ENCODE results near the gene AKAP5. TPM values are rescaled to one million over a fixed set of nuclear protein-coding genes. Genes with fewer than 3 reads are reported as not detected.

The AKAP5 gene, protein sequence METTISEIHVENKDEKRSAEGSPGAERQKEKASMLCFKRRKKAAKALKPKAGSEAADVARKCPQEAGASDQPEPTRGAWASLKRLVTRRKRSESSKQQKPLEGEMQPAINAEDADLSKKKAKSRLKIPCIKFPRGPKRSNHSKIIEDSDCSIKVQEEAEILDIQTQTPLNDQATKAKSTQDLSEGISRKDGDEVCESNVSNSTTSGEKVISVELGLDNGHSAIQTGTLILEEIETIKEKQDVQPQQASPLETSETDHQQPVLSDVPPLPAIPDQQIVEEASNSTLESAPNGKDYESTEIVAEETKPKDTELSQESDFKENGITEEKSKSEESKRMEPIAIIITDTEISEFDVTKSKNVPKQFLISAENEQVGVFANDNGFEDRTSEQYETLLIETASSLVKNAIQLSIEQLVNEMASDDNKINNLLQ
- total RNA-seq (7.8 and 9.4 TPM in 2 replicates), polyA plus RNA-seq (0.60 and 1.4 TPM in 2 replicates)

DNA sequence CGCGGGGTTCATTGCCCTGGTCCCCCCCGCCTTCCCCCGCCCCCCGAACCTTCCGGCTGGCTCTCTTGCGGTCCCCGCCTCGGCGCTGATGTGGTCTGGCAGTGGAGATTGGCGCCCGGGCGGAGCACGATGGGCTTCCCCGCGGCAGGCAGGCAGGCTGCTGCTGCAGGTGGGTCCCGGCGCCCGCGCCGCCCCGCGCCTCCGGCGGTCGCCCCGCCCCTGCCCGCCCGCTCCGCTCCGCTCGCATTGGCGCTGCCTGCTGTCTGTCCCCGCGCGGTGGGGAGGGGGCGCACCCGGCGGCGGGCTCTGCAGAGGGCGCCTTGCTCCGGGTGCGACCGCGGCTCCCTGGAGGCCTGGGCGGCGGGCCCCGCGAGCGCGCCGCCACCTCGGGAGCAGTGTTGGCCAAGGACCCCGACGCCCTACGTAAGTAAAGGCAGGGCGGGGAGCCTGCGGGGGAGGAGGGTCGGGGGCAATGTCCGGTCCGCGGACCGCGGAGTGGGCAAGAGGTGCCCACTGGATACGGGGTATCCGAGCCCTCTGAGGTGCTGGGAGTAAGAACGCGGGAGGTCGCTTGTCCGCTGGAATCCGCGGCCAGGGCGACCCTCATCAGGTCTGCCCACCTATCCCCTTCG lies at the start of gene AKAP5:
Gene AKAP5 (plus strand): TSS at position 309 of the 632 bp plus-strand sequence. CDS start 2,896 bp downstream, outside the sequence.
- DNase-seq (ENCODE audit: low spot score) = peak; percentile 79
- H3K4me1 ChIP-seq (ENCODE audit: insufficient read depth) = peaks cover 8% of the 10 kb centered on the region
- no peaks in the 10 kb centered on the region for H3K9me2 ChIP-seq (replicated peaks; ENCODE audit: insufficient read depth)
- no peaks in the 10 kb centered on the region for H4K20me1 ChIP-seq (ENCODE audit: insufficient read depth, poor library complexity, severe bottlenecking)
- no peaks in the 10 kb centered on the region for H3K36me3 ChIP-seq (replicated peaks; ENCODE audit: insufficient read depth, low read depth)
- no peaks in the 10 kb centered on the region for H3K27me3 ChIP-seq
- H3K9me3 ChIP-seq (ENCODE audit: low read depth) = no peaks in the 10 kb centered on the region
- H3K4me2 ChIP-seq = peak within 1 kb of the TSS; percentile 97
- WGBS (ENCODE audit: low lambda C conversion rate, missing lambda C conversion rate) = 1% methylated on average over 45 of the region's 74 CpGs
- H3K79me2 ChIP-seq = peaks cover 2% of the 10 kb centered on the region
- TF ChIP-seq, protein P1, sequence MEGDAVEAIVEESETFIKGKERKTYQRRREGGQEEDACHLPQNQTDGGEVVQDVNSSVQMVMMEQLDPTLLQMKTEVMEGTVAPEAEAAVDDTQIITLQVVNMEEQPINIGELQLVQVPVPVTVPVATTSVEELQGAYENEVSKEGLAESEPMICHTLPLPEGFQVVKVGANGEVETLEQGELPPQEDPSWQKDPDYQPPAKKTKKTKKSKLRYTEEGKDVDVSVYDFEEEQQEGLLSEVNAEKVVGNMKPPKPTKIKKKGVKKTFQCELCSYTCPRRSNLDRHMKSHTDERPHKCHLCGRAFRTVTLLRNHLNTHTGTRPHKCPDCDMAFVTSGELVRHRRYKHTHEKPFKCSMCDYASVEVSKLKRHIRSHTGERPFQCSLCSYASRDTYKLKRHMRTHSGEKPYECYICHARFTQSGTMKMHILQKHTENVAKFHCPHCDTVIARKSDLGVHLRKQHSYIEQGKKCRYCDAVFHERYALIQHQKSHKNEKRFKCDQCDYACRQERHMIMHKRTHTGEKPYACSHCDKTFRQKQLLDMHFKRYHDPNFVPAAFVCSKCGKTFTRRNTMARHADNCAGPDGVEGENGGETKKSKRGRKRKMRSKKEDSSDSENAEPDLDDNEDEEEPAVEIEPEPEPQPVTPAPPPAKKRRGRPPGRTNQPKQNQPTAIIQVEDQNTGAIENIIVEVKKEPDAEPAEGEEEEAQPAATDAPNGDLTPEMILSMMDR (IDR thresholded peaks at IDR 0.05; ENCODE audit: poor library complexity) = no peak
- H2AFZ ChIP-seq = peak within 1 kb of the TSS; percentile 94
- peak within 1 kb of the TSS; percentile 68 for H3K27ac ChIP-seq
- H3K4me3 ChIP-seq = peak within 1 kb of the TSS; percentile 86

DNA sequence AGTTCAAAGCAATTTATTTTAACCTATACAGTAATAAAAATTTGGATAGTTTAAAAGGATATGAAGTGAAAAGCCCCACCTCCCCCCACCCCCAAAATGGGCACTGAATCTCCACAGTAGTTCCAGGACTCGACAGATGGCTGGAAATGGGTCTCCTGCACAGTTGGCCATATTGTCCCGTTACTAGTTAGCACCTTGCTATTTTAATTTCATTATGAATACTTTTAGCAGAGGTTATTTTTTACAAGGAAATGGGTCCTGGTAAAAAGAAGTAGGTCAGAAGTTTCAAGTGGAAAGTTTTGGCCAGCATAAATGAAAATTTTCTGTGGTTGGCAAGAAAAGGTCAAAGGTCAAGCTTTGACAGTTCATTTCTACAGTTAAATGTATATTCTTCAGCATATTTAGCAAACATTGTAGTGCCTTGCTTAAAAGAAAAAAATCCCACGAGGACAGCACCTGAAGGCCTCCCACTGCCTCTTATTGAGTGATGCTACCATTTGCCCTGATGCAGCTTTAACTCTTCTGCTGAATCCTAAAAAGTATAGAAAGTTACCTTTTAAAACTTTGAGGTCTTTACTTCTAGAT lies 48.9 kb upstream of the AKAP5 start:
- no peak overlapping the region for H3K4me2 ChIP-seq
- no peak for DNase-seq (ENCODE audit: low spot score)
- no peaks in the 10 kb centered on the region for H3K79me2 ChIP-seq
- no peaks in the 10 kb centered on the region for H3K4me1 ChIP-seq (ENCODE audit: insufficient read depth)
- WGBS (ENCODE audit: low lambda C conversion rate, missing lambda C conversion rate) = 91% methylated on average over 3 of the region's 3 CpGs
- no peaks in the 10 kb centered on the region for H3K9me3 ChIP-seq (ENCODE audit: low read depth)
- no peak overlapping the region for H3K27ac ChIP-seq
- H3K36me3 ChIP-seq (replicated peaks; ENCODE audit: insufficient read depth, low read depth) = no peaks in the 10 kb centered on the region
- H3K4me3 ChIP-seq = no peak overlapping the region
- no peaks in the 10 kb centered on the region for H4K20me1 ChIP-seq (ENCODE audit: insufficient read depth, poor library complexity, severe bottlenecking)
- H3K27me3 ChIP-seq = no peaks in the 10 kb centered on the region
- no peak overlapping the region for H2AFZ ChIP-seq
- TF ChIP-seq, protein P1 (IDR thresholded peaks at IDR 0.05; ENCODE audit: poor library complexity) = no peak
- TF ChIP-seq EZH2phosphoT487 (IDR thresholded peaks at IDR 0.05; ENCODE audit: low read depth, severe bottlenecking, unreplicated experiment) = no peak
- no peak for TF ChIP-seq EZH2 (IDR thresholded peaks at IDR 0.05; ENCODE audit: borderline replicate concordance)
- H3K9me2 ChIP-seq (replicated peaks; ENCODE audit: insufficient read depth) = no peaks in the 10 kb centered on the region

DNA sequence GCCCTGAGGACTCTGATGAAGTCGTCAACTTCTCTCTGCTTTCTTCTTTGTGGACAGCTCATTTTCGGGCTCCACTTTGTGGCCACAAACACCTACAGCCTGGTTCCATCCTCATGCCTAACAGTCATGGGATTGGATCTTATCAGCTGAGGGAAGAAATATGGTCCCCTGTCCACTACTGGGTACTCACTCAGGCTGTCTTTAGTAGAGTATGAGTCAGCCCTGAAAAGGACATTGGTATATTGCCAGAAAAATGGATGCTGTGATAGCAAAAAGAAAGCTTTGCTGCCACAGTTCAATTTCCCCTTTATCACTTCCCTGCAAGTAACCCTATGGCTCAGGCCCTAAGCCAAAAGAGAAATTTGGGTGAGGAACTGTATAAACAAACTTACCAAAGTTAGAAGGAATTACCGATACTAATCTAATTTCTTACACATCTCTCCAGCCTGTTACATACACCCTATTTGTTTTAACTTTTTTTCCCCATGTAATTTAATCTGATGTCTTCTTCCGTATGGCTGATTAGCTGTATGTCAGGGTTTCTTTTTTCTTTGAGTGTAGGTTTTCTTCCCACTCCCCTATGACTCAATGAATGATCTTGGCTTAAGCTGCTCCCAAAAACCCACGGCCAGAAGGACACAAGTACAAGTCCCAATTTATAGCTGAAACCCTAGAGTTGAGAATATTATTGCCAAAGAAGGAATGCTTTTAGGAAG lies 48.1 kb upstream of the AKAP5 start:
- H2AFZ ChIP-seq = no peak overlapping the region
- no peaks in the 10 kb centered on the region for H3K9me2 ChIP-seq (replicated peaks; ENCODE audit: insufficient read depth)
- H3K4me2 ChIP-seq = no peak overlapping the region
- H3K4me1 ChIP-seq (ENCODE audit: insufficient read depth) = no peaks in the 10 kb centered on the region
- H3K36me3 ChIP-seq (replicated peaks; ENCODE audit: insufficient read depth, low read depth) = no peaks in the 10 kb centered on the region
- 88% methylated on average over 5 of the region's 5 CpGs for WGBS (ENCODE audit: low lambda C conversion rate, missing lambda C conversion rate)
- H3K27me3 ChIP-seq = no peaks in the 10 kb centered on the region
- H3K79me2 ChIP-seq = no peaks in the 10 kb centered on the region
- no peak overlapping the region for H3K4me3 ChIP-seq
- TF ChIP-seq, protein P1 (IDR thresholded peaks at IDR 0.05; ENCODE audit: poor library complexity) = no peak
- TF ChIP-seq EZH2phosphoT487 (IDR thresholded peaks at IDR 0.05; ENCODE audit: low read depth, severe bottlenecking, unreplicated experiment) (no peak), EZH2 (IDR thresholded peaks at IDR 0.05; ENCODE audit: borderline replicate concordance) (no peak)
- no peaks in the 10 kb centered on the region for H3K9me3 ChIP-seq (ENCODE audit: low read depth)
- H4K20me1 ChIP-seq (ENCODE audit: insufficient read depth, poor library complexity, severe bottlenecking) = no peaks in the 10 kb centered on the region
- no peak overlapping the region for H3K27ac ChIP-seq
- no peak for DNase-seq (ENCODE audit: low spot score)

Measured in hepatocyte (in vitro differentiated cells).